Activated T-cell treated with anti-CD3 and anti-CD28 coated beads for 4 hours (primary cell): ENCODE measurements around the gene PLEKHM3.

ENCODE experiments used
- DNase-seq: peaks from one replicate; pipeline ENCODE4 v3.0.0-alpha.2; 2020

The PLEKHM3 gene

GRCh38 chr2:207879536-207879935, 145.8 kb downstream of the PLEKHM3 start:
- DNase-seq, result no peak

DNA sequence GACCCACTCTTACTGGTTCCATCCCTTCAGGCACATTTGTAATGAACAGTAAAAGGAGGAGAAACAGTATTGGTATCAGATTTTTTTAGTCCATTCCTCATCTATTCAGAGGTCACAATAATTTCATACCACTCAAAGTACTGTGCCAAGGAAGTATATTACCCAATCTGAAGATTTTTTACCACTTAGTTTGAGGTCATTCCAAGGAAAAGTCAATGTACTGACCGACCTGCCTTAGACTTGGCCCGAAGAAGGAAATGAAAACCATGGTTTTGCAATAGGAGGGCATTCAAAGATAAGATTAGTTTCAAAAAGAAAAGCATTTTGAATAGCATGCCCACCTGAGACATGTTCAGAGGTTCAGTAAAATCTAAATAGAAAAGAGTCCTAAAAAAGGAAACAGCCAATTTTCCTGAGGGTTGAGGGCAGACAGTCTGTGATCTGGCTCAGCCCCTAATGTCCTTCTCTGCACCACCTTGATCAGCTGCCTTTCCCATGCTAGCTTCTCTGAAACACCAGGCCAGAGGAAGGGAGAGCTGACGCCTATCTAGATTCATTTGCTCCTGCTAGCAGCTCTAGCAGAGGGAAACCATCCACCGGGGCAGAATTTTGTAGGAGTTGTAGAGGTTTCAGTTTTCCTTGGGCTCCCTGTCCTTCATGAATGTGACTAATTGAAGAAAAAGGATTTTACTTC, 148.3 kb downstream of the PLEKHM3 start:
- DNase-seq, result no peak

DNA sequence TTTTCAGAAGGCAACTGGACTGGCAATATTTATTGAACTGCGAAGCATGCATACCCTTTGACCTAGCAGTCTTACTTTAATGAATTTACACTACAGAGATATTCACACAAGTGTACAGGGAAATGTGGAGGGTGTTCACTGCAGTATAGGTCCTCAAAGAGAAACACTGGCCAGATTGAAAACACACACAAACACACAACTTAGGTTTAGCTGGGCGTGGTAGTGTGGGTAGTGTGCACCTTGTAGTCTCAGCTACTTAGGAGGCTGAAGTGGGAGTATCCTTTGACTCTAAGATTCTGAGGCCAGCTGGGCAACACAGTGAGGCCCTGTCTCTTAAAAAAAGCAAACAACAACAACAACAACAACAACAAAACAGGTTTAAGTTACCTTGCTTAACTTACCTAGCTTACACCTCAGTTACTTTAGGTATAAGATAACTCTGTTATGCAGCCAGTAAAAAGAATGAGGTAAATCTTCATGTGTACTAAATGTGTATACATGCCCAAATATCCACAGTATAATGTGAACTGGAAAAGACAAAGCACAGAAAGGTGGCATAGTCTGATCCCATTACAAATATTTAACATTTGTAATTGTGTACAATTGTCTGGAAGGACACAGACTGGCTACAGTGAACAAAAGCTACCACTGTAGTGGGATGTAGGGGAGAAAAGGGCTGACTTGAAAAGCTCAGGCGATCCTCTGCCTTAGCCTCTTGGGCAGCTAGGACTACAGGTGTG, 149.7 kb downstream of the PLEKHM3 start:
- no peak for DNase-seq

- DNase-seq, result no peak
These were observed 151.5 kb downstream of the PLEKHM3 start for GRCh38 chr2:207873794-207874193.

- no peak for DNase-seq
These were observed 153.4 kb downstream of the PLEKHM3 start for GRCh38 chr2:207871911-207872310.

GRCh38 chr2:207871506-207871905, 153.8 kb downstream of the PLEKHM3 start:
- no peak for DNase-seq

DNA sequence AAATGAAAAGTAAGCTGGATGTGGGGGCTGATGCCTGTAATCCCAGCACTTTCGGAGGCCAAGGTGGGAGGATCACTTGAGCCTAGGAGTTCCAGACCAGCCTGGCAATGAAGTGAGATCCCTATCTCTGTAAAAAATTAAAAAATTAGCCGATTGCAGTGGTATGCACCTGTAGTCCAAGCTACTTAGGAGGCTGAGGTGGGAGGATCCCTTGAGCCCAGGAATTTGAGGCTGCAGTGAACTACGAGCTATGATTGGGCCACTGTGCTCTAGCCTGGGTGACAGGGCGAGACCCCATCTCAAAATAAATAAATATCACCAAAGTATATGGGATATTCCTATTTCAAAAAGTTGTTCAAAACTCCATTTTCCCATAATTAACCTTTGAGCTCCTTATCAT, 154.5 kb downstream of the PLEKHM3 start:
- no peak for DNase-seq

DNA sequence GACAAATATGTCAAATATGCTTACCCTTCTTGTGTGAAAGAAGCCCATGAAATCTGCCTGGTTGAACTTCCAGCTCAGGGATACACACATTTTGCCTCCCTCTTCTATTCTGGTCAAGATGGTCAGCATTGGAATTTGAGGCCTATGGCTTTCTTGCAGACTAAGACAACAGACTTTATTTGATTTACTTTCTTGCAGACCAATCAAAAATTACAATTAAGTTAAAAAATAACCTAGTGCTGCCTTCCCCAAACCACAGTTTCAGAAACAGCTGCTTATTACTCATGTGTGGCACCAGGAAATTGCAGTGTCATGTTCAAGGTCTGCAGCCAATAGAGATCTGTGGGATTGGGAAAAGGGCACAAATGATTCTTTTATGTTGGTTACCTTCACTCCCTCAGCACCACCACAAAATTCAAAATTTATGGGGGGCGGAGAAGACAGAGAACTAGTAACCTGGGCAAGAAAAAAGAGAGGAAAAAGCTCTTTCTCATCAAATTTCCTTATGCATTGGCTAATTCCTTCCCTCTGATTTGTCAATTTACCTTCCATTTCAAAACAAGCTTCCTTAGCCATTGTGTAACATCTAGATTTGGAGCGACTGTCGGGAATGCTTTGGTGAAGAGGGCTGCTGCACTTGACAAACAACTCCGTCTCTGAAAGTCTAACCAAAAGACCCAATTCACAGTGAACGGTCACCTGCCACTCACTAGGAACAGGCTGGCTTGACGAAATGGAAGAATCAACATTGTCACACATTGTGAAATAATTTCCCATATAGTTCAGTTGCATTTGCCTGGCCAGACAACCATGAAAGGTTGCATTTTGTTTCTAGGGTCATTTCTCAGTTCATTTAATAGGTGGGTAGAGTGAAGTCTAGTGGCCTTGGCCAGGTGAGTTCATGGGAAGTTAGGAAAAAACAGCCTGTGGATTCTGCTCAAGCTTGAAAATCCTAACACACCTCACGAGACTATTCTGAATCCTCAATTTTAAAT, 155.2 kb downstream of the PLEKHM3 start:
- no peak for DNase-seq

DNA sequence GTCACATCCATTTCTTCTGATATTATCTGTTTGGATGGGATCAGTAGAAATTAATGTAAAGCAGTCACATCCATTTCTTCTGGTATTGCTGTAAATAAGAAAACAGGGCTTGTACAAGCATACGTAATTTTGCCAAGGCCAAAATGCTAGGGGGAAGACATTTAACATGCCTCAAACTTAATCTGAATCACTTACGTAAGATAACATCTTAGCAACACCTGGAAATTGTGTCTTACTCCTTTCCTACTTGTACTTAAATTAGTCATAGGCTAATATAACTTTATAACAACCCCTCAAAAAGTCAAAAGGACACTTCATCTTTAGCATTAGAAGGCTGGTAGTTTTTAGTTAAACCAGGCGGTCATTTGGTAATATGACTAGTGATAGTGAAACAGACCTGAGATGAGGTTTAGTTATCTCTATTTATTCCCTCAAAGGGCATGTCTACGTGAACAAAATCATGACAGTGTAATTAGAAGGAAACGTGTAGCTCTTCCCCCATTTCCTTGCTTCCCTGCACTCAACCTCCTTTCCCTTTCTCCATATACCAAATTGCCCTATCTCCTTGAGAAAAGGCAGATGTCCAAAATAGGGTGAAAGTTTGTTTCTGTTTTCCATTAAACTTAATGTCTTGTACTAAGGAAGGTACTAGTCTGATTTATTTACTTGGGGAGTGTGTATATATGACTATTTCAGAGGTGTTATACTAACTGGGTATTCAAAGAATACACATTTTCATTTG, 156.3 kb downstream of the PLEKHM3 start:
- DNase-seq, result no peak

- DNase-seq, result no peak
These were observed 157.4 kb downstream of the PLEKHM3 start for GRCh38 chr2:207867905-207868304.

DNA sequence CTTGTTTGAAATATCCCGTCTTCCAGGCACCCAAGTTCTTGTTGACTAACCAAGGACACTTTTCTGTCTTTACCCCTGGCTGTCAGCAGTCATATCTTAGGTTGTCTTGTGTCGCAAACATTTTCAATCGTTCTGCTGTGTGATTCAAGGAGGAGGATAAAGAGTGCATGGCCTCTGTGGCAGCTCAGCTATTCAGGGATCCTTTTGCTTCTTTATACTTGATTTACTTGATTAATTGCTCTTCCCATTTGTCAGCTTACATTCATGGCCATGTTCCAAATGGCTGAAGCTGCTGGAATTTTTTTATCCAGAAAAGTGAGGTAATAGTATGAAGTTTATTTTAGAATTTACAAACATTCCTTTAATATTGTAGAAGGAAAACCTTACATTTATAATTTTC, 158.3 kb downstream of the PLEKHM3 start:
- DNase-seq, result no peak

DNA sequence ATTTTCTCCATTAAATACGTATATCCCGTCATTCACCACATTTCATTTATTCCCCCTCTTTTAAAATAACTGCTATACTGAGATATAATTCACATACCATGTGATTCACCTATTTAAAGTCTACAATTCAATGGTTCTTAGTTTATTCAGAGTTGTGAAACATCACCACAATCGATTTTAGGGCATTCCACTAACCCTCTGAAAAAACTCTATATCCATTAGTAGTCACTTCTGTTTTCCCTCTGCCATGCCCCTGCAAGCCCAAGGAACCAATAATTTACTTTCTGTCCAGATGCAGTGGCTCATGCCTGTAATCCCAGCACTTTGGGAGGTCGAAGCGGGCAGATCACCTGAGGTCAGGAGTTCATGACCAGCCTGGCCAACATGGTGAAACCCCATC, 160.1 kb downstream of the PLEKHM3 start:
- DNase-seq, result no peak

DNA sequence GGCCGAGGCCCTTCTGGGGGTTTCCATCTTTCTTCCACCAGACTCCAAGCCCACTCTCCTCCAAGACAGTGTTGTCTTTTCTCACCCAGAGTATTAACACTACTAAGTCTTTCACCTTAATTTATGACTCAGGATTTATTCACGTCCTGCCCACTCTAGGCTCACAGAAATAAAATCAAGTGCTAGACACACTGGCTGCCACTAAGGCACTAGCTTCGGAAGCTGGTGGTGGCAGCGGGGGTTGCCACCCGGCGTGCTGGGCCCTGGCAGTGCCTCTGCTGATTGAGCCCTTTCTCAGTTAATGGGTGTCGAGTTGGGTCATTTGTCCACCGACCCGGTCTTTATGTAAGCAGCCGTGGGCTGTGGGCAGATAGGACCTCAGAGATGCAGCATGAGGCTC, 162.0 kb downstream of the PLEKHM3 start:
- DNase-seq, result no peak

- no peak for DNase-seq
These were observed 163.5 kb downstream of the PLEKHM3 start for GRCh38 chr2:207861789-207862188.

DNA sequence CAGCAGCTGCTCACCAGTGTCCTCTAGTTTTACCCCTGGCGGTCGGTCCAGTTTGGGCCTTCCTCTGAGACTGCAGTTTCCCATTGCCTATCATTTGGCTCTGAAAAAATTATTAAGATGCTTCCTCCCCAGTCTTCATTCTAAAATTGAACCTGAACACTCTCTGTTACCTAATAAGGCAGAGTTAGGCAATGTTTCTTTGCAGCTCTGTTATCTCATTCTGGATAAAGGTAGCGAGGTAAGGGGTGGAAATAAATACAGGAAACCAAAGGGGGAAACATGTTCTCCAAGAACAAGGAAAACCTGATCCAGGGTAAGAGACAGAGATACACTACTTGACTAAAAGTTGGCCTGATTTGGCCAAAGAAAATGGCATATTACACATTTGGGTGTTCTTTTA, 164.6 kb downstream of the PLEKHM3 start:
- no peak for DNase-seq

DNA sequence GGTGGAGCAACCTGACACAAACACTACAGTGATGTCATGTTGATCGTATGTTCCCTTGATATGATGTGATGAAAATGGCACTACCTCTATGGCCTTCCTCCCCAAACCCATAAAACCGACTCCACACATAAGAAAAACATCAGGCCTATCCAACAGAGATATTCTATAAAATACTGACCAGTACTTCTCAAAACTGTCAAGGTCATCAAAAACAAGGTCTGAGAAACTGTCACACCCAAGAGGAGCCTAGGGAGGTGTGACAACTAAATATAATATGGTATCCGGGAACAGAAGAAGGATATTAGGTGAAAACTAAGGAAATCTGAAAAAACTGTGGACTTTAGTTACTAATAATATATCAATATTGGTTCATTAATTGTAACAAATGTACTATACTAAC, 169.7 kb downstream of the PLEKHM3 start:
- DNase-seq, result no peak

DNA sequence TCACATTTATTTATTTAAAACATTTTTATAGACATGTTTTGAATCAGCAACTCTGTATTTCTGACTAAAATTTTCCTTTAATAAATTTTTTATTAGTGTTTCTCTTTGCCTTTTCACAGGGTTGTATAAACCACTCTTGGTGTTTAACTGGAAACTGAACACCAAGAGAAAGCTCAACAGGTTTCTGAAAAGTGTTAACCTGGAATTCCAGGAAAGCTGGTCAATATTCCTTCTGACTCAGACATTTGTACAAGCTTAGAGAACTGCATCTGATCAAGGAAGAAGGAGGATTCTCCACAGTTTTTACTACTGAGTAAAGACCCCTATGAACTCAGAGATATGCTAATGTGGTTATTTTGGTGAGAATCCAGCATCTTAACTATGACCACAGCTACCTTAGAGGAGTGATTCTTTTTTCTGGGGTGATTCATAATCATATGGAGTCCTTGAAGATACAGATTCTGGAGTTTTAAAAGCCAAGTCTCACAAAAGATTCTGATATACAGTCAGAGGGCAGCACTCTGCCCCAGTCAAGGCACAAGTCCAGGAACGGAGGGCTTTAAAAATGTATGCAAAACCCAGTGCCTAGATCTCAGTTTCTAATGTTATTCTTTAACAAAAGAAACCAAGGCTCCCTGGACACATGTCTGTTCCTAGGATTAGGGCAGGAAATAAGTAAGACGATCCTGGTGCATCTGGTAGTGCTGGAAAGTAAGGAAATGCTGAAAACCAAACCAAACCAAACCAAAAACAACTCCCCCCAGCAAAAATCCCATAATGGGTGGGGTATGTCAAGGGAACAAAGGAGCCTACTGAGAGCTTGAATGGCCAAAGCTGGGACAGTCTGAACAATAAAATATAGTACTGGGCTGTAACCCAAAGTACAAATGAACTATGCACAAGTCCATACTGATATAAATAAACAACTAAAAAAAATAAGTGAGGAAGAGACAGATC, 170.6 kb downstream of the PLEKHM3 start:
- DNase-seq, result no peak

DNA sequence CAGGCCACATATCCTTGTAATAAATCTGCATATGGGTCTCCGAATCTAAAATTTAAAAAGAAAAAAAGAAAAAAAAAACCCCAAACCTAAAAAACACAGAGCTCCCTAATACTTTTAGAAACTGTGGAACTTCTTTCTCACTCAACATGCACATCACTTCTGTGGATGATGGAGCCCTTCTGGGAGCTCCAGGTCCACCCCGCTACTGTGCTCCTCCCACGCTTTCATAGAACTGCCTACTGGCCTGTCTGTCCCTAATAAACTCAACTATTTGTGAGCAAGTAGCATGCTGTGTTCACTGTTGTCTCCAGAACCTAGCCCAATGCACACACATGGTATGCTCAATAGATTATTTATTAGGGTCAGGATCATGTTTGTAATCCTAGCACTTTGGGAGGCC, 172.5 kb downstream of the PLEKHM3 start:
- no peak for DNase-seq

GRCh38 chr2:207849443-207849842, 175.9 kb downstream of the PLEKHM3 start:
- DNase-seq, result no peak

DNA sequence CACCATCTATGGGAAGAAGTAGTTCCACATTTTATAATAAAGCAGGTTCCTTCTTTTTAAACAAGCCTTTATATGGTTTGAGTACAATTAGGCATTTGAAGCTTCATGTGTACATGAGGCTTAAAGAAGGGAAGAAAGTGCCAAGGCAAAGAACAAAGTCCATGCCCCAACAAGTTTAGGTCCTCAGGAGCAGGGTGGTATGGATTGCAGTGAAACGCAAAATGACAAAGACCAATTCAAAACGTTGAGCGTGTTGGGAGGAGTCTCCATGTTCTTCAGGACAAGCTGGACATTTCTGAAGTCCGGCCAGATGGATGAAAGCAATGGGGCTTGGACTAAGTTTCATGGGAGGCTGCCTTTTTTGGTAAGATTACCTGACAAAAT, 176.8 kb downstream of the PLEKHM3 start:
- DNase-seq, result no peak

- no peak for DNase-seq
These were observed 177.4 kb downstream of the PLEKHM3 start for GRCh38 chr2:207847807-207848544.
